ENCODE results near the gene TMEM131.

GRCh38 chr2:98036349-98037000 is 40.7 kb upstream of the TMEM131 start:
- no peak for TF ChIP-seq POLR2A (IDR thresholded peaks at IDR 0.05)
- TF ChIP-seq CTCF (IDR thresholded peaks at IDR 0.05 in 4 of 5, conservative IDR thresholded peaks at IDR 0.05 in 1 of 5), result no peak
